ENCODE data around the gene LPIN3. TPM values are rescaled to one million over a fixed set of nuclear protein-coding genes. Genes with fewer than 3 reads are reported as not detected.

LPIN3 gene
- total and polyA plus RNA-seq, 2 of the 4 experiments (the other 2 are of a cell fraction) = 2.3 to 8.3 TPM

DNA sequence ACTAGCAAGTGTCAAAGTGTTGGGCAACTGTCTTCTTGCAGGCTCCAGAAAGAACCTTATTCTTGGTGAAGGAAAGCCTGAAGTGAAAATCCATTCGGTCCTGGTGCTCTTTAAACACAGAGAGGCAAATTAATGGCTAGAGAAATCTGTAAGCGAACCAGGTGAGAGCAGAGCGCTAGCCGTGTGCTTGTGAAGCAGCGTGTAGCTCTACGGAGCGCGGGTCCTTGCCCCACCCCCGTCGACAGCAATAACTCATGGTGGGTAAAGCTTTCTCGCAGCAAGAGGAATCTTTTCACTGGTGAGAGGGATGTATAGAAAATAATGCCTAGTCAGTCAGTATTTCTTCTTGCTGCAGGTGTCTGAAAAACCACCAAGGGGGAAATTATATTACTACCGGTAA lies 63.0 kb downstream of the LPIN3 start:
- Histone ChIP-seq H2BK120ac (ENCODE audit: low read depth, low read length) (no peak overlapping the region), H3K36me3 (ENCODE audit: control insufficient read depth, insufficient read depth, low read length) (peaks cover 37% of the 10 kb centered on the region), H3K79me1 (ENCODE audit: low read depth in 1 of 2, low read length in 2 of 2) (no peaks in the 10 kb centered on the region; a peak in 1 of 4 replicates), H2BK15ac (ENCODE audit: low read depth, low read length) (no peak overlapping the region), H4K8ac (ENCODE audit: low read depth in 2 of 2, low read length in 2 of 2) (no peak overlapping the region), H3K4me3 (ENCODE audit: insufficient read depth, low read depth, low read length) (no peak overlapping the region), H3K4me2 (ENCODE audit: low read depth, low read length) (no peak overlapping the region), H3K14ac (replicated peaks; ENCODE audit: low read depth, low read length) (no peak overlapping the region), H3K27me3 (ENCODE audit: control insufficient read depth, insufficient read depth, low read length) (no peaks in the 10 kb centered on the region), H4K91ac (ENCODE audit: insufficient read depth, low read depth, low read length) (no peak overlapping the region), H2AK9ac (replicated peaks; ENCODE audit: low read depth, low read length, poor library complexity) (no peak overlapping the region), H4K5ac (ENCODE audit: low read depth, low read length) (no peak overlapping the region), H3K27ac (ENCODE audit: insufficient read depth, low read length) (no peak overlapping the region), H4K20me1 (ENCODE audit: insufficient read depth, low read length) (no peaks in the 10 kb centered on the region; the same call in 1 of the 2 replicates), H2BK20ac (ENCODE audit: low read depth, low read length) (no peak overlapping the region), H3K18ac (ENCODE audit: low read depth, low read length) (no peak overlapping the region), H3K9me1 (ENCODE audit: insufficient read depth, low read length) (peaks cover 3% of the 10 kb centered on the region; the same call in 1 of the 2 replicates), H2AK5ac (ENCODE audit: low read depth, low read length) (no peak overlapping the region), H3K9ac (ENCODE audit: low read depth, low read length) (no peak overlapping the region), H2AFZ (replicated peaks; ENCODE audit: low read length, poor library complexity) (no peak overlapping the region), H3K4ac (ENCODE audit: low read depth, low read length) (no peak overlapping the region), H3K23ac (ENCODE audit: low read depth, low read length) (no peak overlapping the region), H2BK5ac (ENCODE audit: low read depth, low read length, poor library complexity, severe bottlenecking) (no peak overlapping the region), H3K56ac (ENCODE audit: extremely low read depth, insufficient read depth, low read length) (no peak overlapping the region), H3K9me3 (ENCODE audit: control insufficient read depth, insufficient read depth, low read length) (no peaks in the 10 kb centered on the region), H3K4me1 (ENCODE audit: control insufficient read depth, insufficient read depth, low read length) (peaks cover 2% of the 10 kb centered on the region; the same call in 1 of the 2 replicates)
- no peak for DNase-seq
- ATAC-seq (ENCODE audit: low read depth) = no peak
- intact Hi-C loops (cut with micrococcal nuclease) = no loop called here
- in situ Hi-C loops (cut with MboI; ENCODE audit: low sequenced_read_pairs) = no loop called here
- no TSS peak for BruUV-seq (replicated peaks)
- dilution Hi-C loops (cut with HindIII; ENCODE audit: low sequenced_read_pairs, unreplicated experiment) = no loop called here
- WGBS, 2 experiments (ENCODE audit: extremely low coverage in 2 of 2, insufficient read length in 1 of 2) = 93% methylated on average over 10 of the region's 12 CpGs; no CpG with 5 or more reads in 1 of the 2 experiments
- ChIA-PET POLR2A (ENCODE audit: unreplicated experiment) (no interaction called here), CTCF (interaction anchor here (0.5 kb wide), 1 partner anchor 271 kb away, joined by 3 read pairs; no protein-coding TSS in a partner anchor)
- TF ChIP-seq MXI1 (IDR thresholded peaks at IDR 0.05; ENCODE audit: borderline replicate concordance, low read depth, low read length) (no peak), MAFK (IDR thresholded peaks at IDR 0.05; ENCODE audit: low read depth, low read length) (no peak), RAD21 (IDR thresholded peaks at IDR 0.05; ENCODE audit: low read length) (no peak), ELK1 (IDR thresholded peaks at IDR 0.05; ENCODE audit: borderline replicate concordance, low read depth, low read length) (no peak), FOS (IDR thresholded peaks at IDR 0.05; ENCODE audit: low read depth, low read length) (no peak), SMC3 (IDR thresholded peaks at IDR 0.05; ENCODE audit: low read depth, low read length) (no peak)
- TF ChIP-seq, protein P1, sequence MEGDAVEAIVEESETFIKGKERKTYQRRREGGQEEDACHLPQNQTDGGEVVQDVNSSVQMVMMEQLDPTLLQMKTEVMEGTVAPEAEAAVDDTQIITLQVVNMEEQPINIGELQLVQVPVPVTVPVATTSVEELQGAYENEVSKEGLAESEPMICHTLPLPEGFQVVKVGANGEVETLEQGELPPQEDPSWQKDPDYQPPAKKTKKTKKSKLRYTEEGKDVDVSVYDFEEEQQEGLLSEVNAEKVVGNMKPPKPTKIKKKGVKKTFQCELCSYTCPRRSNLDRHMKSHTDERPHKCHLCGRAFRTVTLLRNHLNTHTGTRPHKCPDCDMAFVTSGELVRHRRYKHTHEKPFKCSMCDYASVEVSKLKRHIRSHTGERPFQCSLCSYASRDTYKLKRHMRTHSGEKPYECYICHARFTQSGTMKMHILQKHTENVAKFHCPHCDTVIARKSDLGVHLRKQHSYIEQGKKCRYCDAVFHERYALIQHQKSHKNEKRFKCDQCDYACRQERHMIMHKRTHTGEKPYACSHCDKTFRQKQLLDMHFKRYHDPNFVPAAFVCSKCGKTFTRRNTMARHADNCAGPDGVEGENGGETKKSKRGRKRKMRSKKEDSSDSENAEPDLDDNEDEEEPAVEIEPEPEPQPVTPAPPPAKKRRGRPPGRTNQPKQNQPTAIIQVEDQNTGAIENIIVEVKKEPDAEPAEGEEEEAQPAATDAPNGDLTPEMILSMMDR (conservative IDR thresholded peaks at IDR 0.05; ENCODE audit: low read depth, low read length) = no peak

All from IMR-90 (cell line).